ENCODE measurements around the gene PRAMEF13.
"Not testable (repeated sequence)": the region's sequence is repeated elsewhere in the genome, so short reads cannot be mapped to it uniquely, and the experiment has no call there.

The PRAMEF13 gene

GRCh38 chr1:13165531-13165930 is 35.7 kb downstream of the PRAMEF13 start, which contains the start of gene HNRNPCL4:
HNRNPCL4 (minus strand) TSS chr1:13165631; CDS start chr1:13165467, 164 bp downstream.
- not testable (repeated sequence) for FAIRE-seq

GRCh38 chr1:13155909-13156308 is 45.3 kb downstream of the PRAMEF13 start, which contains the start of gene PRAMEF26:
PRAMEF26 (minus strand) TSS chr1:13156009; CDS start chr1:13153095, 2,914 bp downstream.
- not testable (repeated sequence) for FAIRE-seq
